ENCODE data around the gene MAPKBP1.

GRCh38 chr15:41772720-41773331 lies 1.5 kb upstream of the MAPKBP1 start:
- TF ChIP-seq, protein P1, sequence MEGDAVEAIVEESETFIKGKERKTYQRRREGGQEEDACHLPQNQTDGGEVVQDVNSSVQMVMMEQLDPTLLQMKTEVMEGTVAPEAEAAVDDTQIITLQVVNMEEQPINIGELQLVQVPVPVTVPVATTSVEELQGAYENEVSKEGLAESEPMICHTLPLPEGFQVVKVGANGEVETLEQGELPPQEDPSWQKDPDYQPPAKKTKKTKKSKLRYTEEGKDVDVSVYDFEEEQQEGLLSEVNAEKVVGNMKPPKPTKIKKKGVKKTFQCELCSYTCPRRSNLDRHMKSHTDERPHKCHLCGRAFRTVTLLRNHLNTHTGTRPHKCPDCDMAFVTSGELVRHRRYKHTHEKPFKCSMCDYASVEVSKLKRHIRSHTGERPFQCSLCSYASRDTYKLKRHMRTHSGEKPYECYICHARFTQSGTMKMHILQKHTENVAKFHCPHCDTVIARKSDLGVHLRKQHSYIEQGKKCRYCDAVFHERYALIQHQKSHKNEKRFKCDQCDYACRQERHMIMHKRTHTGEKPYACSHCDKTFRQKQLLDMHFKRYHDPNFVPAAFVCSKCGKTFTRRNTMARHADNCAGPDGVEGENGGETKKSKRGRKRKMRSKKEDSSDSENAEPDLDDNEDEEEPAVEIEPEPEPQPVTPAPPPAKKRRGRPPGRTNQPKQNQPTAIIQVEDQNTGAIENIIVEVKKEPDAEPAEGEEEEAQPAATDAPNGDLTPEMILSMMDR (IDR thresholded peaks at IDR 0.05): peak; percentile 55 to 79 (median 57)
- TF ChIP-seq POLR2A (IDR thresholded peaks at IDR 0.05) (no peak), EP300 (IDR thresholded peaks at IDR 0.05) (no peak)
